Activated naive CD8-positive, alpha-beta T cell treated with anti-CD3 and anti-CD28 coated beads, Interleukin-2, amount 50 U/mL, for 24 hours (primary cell): ENCODE measurements around the gene IL6R.
"Not testable (repeated sequence)": the region's sequence is repeated elsewhere in the genome, so short reads cannot be mapped to it uniquely, and the experiment has no call there.

ENCODE experiments used
- ATAC-seq: fragments of 150-1000 bp; cut with Tn5 transposase; one replicate; pipeline ENCODE4 v1.10.0; 2021
- DNase-seq: peaks from one replicate; pipeline ENCODE4 v3.0.0; 2021
- H3K27ac Mint-ChIP-seq: one replicate; pipeline ENCODE4 v1.8.0; 2021; ENCODE audit warnings: mild to moderate bottlenecking, mixed read lengths
- H3K27me3 Mint-ChIP-seq: one replicate; pipeline ENCODE4 v1.8.0; 2021; ENCODE audit warnings: mixed read lengths
- H3K36me3 Mint-ChIP-seq: one replicate; pipeline ENCODE4 v1.8.0; 2021; ENCODE audit warnings: low read depth, mixed read lengths
- H3K4me1 Mint-ChIP-seq: one replicate; pipeline ENCODE4 v1.8.0; 2021; ENCODE audit warnings: mixed read lengths
- H3K4me3 Mint-ChIP-seq: one replicate; pipeline ENCODE4 v1.8.0; 2021; ENCODE audit warnings: mild to moderate bottlenecking, moderate library complexity, mixed read lengths
- H3K9me3 Mint-ChIP-seq: one replicate; pipeline ENCODE4 v1.8.0; 2021; ENCODE audit warnings: mixed read lengths

IL6R gene

DNA sequence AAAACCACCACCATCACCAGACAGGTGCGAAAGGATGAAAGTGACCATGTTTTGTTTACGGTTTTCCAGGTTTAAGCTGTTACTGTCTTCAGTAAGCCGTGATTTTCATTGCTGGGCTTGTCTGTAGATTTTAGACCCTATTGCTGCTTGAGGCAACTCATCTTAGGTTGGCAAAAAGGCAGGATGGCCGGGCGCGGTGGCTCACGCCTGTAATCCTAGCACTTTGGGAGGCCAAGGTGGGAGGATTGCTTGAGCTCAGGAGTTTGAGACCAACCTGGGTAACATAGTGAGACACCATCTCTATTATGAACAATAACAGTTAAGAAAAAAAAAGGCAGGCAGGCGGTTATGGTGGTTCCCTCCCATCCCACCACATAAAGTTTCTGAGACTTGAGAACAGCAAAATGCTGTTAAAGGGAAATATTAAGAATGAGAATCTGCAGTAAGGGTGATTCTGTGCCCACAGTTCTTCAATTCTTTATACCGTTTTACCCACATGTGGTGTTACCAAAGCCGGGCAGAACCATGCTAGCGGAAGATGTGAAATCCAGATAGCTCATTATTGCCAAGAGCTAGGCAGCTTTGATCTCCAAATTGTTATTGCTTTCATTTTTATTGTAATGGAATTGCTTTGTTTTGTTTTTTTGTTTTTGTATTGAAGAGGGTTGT is 62.4 kb downstream of the IL6R start:
- H3K4me3 Mint-ChIP-seq = no peak overlapping the region
- peak overlapping the region; percentile 39 for H3K27ac Mint-ChIP-seq
- H3K36me3 Mint-ChIP-seq = no peaks in the 10 kb centered on the region
- H3K27me3 Mint-ChIP-seq = no peaks in the 10 kb centered on the region
- ATAC-seq (peak; percentile 21), DNase-seq (no peak)
- no peaks in the 10 kb centered on the region for H3K9me3 Mint-ChIP-seq
- H3K4me1 Mint-ChIP-seq = peaks cover 52% of the 10 kb centered on the region

DNA sequence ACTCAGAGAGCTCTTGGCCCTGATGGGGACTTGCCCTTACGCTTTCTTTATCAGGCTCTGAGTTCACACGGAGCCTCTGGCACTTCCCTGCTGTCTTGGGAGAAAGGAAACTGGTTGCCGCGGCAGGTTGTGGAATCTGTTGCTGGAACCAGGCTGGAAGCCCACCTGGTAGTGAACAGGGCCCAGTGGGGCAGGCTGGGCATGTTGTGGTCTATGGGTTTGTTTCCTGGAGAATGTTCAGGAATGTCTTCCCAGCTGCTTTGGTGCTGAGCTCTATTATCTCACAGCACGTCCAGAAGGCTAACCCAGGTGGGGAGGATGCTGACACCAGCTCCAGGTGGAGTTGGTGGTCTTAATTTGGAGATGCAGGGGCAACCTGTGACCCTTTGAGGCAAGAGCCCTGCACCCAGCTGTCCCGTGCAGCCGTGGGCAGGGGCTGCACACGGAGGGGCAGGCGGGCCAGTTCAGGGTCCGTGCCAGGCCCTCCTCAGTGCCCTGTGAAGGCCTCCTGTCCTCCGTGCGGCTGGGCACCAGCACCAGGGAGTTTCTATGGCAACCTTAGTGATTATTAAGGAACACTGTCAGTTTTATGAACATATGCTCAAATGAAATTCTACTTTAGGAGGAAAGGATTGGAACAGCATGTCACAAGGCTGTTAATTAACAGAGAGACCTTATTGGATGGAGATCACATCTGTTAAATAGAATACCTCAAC is 63.5 kb downstream of the IL6R start:
- no peak overlapping the region for H3K4me3 Mint-ChIP-seq
- no peaks in the 10 kb centered on the region for H3K36me3 Mint-ChIP-seq
- no peaks in the 10 kb centered on the region for H3K27me3 Mint-ChIP-seq
- peaks cover 42% of the 10 kb centered on the region for H3K4me1 Mint-ChIP-seq
- DNase-seq (no peak), ATAC-seq (no peak)
- H3K9me3 Mint-ChIP-seq = no peaks in the 10 kb centered on the region
- H3K27ac Mint-ChIP-seq = no peak overlapping the region

DNA sequence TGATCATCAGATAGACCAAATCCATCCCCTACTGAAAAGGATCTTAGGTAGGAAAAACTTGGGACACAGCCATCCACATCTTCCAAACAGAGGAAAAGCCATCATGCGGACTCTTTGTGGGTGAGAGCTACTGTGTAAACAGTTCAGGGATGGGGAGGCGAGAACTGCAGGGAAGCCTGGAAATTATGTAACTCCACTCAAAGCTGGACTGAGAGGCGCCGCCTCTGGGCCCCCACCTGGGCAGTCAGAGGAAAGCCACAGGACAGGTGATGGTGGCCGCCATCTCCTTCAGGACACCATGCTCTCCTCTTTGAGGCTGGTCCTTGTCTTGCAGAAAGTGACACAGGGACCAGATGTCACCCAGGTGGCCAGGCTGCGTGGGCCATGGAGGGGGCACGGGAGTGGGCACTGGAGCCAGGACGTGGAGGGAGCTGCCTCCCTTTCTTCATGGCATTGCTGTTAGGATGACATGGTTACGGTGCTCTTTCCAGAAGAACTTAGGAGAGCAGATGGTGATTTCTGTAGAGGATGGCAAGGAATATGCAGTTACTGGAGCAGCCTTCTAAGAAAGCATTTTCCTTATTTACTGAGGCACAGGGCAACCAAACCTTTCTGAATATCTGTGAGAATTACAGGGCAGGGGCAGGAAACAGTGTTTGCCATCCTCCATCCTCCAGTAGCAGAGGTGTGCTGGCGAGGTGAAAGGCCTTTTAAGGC is 64.9 kb downstream of the IL6R start:
- Mint-ChIP-seq H3K9me3 (no peaks in the 10 kb centered on the region), H3K4me3 (no peak overlapping the region), H3K4me1 (peaks cover 31% of the 10 kb centered on the region), H3K36me3 (no peaks in the 10 kb centered on the region), H3K27me3 (no peaks in the 10 kb centered on the region), H3K27ac (no peak overlapping the region)
- ATAC-seq (no peak), DNase-seq (no peak)

DNA sequence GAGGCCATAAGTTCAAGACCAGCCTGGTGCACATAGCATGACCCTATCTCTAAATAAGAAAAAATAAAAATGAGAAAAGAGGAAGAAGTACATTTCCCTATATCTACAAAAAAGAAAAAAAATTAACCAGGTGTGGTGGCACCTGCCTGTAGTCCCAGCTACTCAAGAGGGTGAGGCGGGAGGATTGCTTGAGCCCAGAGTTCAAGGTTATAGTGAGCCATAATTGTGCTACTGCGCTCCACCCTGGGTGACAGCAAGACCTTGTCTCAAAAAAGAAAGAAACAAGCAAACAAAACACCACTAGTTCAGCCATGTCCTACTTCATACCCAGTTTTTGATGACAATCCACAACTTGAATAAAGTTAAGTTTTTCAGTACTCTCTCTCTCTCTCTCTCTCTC is 66.2 kb downstream of the IL6R start:
- no peak for DNase-seq
- peaks cover 18% of the 10 kb centered on the region for H3K4me1 Mint-ChIP-seq
- H3K4me3 Mint-ChIP-seq = no peak overlapping the region
- H3K9me3 Mint-ChIP-seq = no peaks in the 10 kb centered on the region
- no peaks in the 10 kb centered on the region for H3K36me3 Mint-ChIP-seq
- ATAC-seq = no peak
- H3K27ac Mint-ChIP-seq = no peak overlapping the region
- no peaks in the 10 kb centered on the region for H3K27me3 Mint-ChIP-seq

DNA sequence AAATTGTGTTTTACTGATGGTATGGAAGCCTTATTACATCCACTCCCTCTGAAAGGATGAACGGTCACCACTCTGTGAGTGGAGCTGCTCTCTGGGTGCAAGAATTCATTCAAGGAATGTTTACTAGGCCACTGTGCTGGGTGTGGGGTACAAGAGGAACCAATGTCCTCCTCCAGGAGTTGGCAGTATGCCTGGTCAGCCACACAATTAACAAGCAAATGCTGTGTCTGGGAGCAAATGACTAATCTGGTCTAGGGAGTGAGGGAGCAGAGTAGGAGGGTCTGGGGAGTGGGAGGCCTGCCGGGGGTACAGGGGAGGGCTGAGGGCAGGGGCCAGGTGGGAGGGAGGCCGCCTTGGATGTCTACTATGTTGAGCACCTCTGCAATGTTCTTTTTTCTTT is 69.7 kb downstream of the IL6R start:
- no peaks in the 10 kb centered on the region for H3K36me3 Mint-ChIP-seq

DNA sequence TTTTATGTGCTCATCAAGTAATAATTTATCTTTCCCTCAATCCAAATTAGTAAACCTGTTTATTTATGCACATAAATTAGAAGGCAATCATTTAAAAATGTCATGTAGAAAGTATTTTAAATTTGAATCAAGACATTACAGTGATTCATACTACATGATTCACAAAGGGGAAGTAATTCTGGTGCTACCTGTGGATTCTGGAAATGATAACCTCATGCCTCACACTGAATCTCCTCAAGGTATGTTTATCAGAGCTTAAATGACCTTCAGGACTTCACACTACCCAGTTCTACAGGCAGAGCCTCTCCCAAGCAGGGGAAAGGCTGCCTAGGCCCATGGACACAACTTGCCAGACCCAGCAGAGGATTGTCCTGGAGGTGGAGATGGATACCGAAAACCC is 71.6 kb downstream of the IL6R start:
- no peak for DNase-seq
- Mint-ChIP-seq H3K4me3 (no peak overlapping the region), H3K36me3 (no peaks in the 10 kb centered on the region), H3K9me3 (no peaks in the 10 kb centered on the region), H3K4me1 (peaks cover 10% of the 10 kb centered on the region), H3K27ac (no peak overlapping the region), H3K27me3 (no peaks in the 10 kb centered on the region)
- peak; percentile 35 for ATAC-seq

More for the DNA sequence above, 69.7 kb downstream of the IL6R start:
- H3K9me3 Mint-ChIP-seq = no peaks in the 10 kb centered on the region
- no peak overlapping the region for H3K4me3 Mint-ChIP-seq
- no peak overlapping the region for H3K27ac Mint-ChIP-seq
- H3K27me3 Mint-ChIP-seq = no peaks in the 10 kb centered on the region
- ATAC-seq = no peak
- H3K4me1 Mint-ChIP-seq = peaks cover 10% of the 10 kb centered on the region
- DNase-seq = no peak

DNA sequence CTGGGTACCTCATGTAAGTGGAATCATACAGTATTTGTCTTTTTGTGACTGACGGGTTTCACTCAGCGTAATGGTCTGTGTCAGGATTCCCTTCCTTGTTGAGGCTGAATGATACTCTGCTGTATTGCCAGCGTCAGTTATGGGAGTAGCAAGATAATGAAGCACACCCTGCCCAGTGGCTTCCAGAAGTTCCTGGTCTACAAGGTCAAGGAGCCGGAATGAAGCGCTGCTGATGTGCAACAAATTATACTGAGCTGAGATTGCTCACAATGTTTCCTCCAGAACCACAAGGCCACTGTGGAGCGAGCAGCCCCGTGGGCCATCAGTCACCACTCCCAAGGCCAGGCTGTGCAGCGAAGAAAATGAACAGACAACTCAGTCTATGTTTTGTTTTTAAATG is 72.9 kb downstream of the IL6R start:
- DNase-seq = no peak
- Mint-ChIP-seq H3K9me3 (no peaks in the 10 kb centered on the region), H3K27ac (no peak overlapping the region), H3K27me3 (no peaks in the 10 kb centered on the region), H3K4me1 (peaks cover 10% of the 10 kb centered on the region), H3K36me3 (no peaks in the 10 kb centered on the region), H3K4me3 (no peak overlapping the region)
- no peak for ATAC-seq

GRCh38 chr1:154478639-154479038 is 73.5 kb downstream of the IL6R start:
- Mint-ChIP-seq H3K27ac (no peak overlapping the region), H3K4me3 (no peak overlapping the region), H3K27me3 (peaks cover 3% of the 10 kb centered on the region), H3K9me3 (no peaks in the 10 kb centered on the region), H3K36me3 (no peaks in the 10 kb centered on the region), H3K4me1 (peaks cover 10% of the 10 kb centered on the region)
- no peak for ATAC-seq
- no peak for DNase-seq

- DNase-seq (peak; percentile 57), ATAC-seq (peak; percentile 90)
- H3K27ac Mint-ChIP-seq = no peak overlapping the region
- no peaks in the 10 kb centered on the region for H3K36me3 Mint-ChIP-seq
- H3K4me1 Mint-ChIP-seq = peaks cover 10% of the 10 kb centered on the region
- H3K27me3 Mint-ChIP-seq = peaks cover 3% of the 10 kb centered on the region
- no peaks in the 10 kb centered on the region for H3K9me3 Mint-ChIP-seq
- H3K4me3 Mint-ChIP-seq = no peak overlapping the region
Measured at GRCh38 chr1:154479764-154480421, 74.8 kb downstream of the IL6R start.

GRCh38 chr1:154481053-154481452 is 75.9 kb downstream of the IL6R start:
- Mint-ChIP-seq H3K27me3 (peaks cover 3% of the 10 kb centered on the region), H3K36me3 (no peaks in the 10 kb centered on the region), H3K4me3 (no peak overlapping the region), H3K27ac (no peak overlapping the region), H3K4me1 (peaks cover 10% of the 10 kb centered on the region), H3K9me3 (no peaks in the 10 kb centered on the region)
- DNase-seq (no peak), ATAC-seq (no peak)

GRCh38 chr1:154483941-154484803 is 79.0 kb downstream of the IL6R start:
- no peaks in the 10 kb centered on the region for H3K36me3 Mint-ChIP-seq
- H3K4me3 Mint-ChIP-seq = no peak overlapping the region
- DNase-seq (no peak), ATAC-seq (no peak)
- no peaks in the 10 kb centered on the region for H3K9me3 Mint-ChIP-seq
- no peak overlapping the region for H3K27ac Mint-ChIP-seq
- H3K27me3 Mint-ChIP-seq = peaks cover 3% of the 10 kb centered on the region
- peaks cover 2% of the 10 kb centered on the region for H3K4me1 Mint-ChIP-seq

DNA sequence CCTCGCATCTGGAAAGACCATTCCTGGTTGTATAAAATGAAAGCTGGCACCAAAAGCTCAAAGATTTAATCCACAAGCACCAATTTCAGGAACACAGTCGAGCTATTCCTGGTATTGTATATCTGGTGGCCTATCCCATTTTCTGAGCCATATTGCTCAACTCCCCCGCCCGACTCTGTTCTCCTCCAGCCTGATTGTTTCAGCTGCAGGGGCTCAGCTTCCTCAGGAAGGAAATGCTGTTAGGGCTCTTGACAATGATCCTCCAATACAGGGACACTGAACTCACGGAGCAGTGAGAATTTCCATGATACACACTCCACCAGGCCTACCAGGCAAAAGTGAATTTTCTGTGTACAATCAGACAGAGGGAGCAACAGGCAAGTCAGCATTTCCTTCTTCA is 80.0 kb downstream of the IL6R start:
- Mint-ChIP-seq H3K9me3 (no peaks in the 10 kb centered on the region), H3K36me3 (no peaks in the 10 kb centered on the region), H3K4me3 (no peak overlapping the region), H3K27ac (no peak overlapping the region), H3K27me3 (peaks cover 3% of the 10 kb centered on the region), H3K4me1 (no peaks in the 10 kb centered on the region)
- DNase-seq (no peak), ATAC-seq (no peak)

DNA sequence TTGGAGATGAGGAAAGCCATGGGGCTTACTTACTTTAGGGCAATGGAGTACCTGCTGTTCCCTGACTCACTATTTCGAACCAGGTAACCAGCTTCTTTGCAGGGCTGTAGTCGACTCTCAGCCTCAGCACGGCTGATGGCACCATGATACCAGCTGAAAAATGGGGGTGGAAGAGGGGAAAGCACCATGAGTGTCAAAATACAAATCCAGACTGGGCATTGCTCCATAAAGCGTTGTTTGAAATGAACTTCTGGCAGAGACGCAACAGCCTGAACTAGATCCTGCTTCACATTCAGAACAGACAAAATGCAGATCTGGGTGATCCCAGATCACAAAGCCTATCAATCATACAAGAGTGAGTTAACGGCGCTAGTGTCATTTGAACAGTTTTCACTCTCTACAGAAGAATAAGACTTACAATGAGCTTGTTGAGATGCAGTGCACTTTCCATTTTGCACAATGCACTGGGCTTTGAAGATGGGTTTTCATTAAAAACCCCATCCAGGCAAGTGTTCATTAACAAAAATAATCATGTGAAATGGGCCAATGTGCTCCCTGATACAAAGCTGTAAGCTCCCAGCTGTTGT is 80.9 kb downstream of the IL6R start:
- DNase-seq = no peak
- no peaks in the 10 kb centered on the region for H3K4me1 Mint-ChIP-seq
- no peak for ATAC-seq
- no peak overlapping the region for H3K4me3 Mint-ChIP-seq
- no peak overlapping the region for H3K27ac Mint-ChIP-seq
- no peaks in the 10 kb centered on the region for H3K36me3 Mint-ChIP-seq
- no peaks in the 10 kb centered on the region for H3K9me3 Mint-ChIP-seq
- peaks cover 3% of the 10 kb centered on the region for H3K27me3 Mint-ChIP-seq

DNA sequence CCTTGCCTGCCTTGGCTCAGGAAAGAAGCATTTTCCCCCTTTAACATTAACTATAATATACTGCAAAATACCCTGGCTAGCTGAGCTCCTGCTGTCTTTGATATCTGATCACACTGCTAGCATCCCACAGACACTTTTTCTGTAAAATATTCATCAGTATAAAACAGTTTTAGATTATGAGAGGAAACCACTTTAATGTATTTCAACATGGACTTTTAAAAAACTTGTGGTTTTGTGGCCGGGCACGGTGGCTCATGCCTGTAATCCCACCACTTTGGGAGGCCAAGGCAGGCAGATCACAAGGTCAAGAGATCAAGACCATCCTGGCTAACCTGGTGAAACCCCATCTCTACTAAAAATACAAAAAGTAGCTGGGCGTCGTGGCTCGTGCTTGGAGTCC is 81.6 kb downstream of the IL6R start:
- not testable (repeated sequence) for H3K4me3 Mint-ChIP-seq, H3K4me1 Mint-ChIP-seq, ATAC-seq, H3K27ac Mint-ChIP-seq, H3K36me3 Mint-ChIP-seq, H3K9me3 Mint-ChIP-seq, DNase-seq, H3K27me3 Mint-ChIP-seq
